ENCODE measurements around the gene SPTAN1.

GRCh38 chr9:128627906-128628305, 75.5 kb downstream of the SPTAN1 start:
- TF ChIP-seq POLR2A (IDR thresholded peaks at IDR 0.05; ENCODE audit: low read length) (no peak), FOSL2 (IDR thresholded peaks at IDR 0.05) (no peak), FOSL2 (CRISPR knock-in tag; IDR thresholded peaks at IDR 0.05) (no peak), JUNB (IDR thresholded peaks at IDR 0.05) (no peak), ESRRA (IDR thresholded peaks at IDR 0.05; ENCODE audit: borderline replicate concordance, low read length) (no peak), TP53 (CRISPR knock-in tag; IDR thresholded peaks at IDR 0.05) (no peak), CHD2 (IDR thresholded peaks at IDR 0.05; ENCODE audit: low read length, partially characterized antibody) (no peak), NR3C1 (IDR thresholded peaks at IDR 0.05) (no peak)
- TF ChIP-seq, protein P1, sequence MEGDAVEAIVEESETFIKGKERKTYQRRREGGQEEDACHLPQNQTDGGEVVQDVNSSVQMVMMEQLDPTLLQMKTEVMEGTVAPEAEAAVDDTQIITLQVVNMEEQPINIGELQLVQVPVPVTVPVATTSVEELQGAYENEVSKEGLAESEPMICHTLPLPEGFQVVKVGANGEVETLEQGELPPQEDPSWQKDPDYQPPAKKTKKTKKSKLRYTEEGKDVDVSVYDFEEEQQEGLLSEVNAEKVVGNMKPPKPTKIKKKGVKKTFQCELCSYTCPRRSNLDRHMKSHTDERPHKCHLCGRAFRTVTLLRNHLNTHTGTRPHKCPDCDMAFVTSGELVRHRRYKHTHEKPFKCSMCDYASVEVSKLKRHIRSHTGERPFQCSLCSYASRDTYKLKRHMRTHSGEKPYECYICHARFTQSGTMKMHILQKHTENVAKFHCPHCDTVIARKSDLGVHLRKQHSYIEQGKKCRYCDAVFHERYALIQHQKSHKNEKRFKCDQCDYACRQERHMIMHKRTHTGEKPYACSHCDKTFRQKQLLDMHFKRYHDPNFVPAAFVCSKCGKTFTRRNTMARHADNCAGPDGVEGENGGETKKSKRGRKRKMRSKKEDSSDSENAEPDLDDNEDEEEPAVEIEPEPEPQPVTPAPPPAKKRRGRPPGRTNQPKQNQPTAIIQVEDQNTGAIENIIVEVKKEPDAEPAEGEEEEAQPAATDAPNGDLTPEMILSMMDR (IDR thresholded peaks at IDR 0.05) = no peak
- TF ChIP-seq, protein P2, sequence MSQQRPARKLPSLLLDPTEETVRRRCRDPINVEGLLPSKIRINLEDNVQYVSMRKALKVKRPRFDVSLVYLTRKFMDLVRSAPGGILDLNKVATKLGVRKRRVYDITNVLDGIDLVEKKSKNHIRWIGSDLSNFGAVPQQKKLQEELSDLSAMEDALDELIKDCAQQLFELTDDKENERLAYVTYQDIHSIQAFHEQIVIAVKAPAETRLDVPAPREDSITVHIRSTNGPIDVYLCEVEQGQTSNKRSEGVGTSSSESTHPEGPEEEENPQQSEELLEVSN (IDR thresholded peaks at IDR 0.05; ENCODE audit: borderline replicate concordance, low read depth) = no peak
- TF ChIP-seq, protein P3, sequence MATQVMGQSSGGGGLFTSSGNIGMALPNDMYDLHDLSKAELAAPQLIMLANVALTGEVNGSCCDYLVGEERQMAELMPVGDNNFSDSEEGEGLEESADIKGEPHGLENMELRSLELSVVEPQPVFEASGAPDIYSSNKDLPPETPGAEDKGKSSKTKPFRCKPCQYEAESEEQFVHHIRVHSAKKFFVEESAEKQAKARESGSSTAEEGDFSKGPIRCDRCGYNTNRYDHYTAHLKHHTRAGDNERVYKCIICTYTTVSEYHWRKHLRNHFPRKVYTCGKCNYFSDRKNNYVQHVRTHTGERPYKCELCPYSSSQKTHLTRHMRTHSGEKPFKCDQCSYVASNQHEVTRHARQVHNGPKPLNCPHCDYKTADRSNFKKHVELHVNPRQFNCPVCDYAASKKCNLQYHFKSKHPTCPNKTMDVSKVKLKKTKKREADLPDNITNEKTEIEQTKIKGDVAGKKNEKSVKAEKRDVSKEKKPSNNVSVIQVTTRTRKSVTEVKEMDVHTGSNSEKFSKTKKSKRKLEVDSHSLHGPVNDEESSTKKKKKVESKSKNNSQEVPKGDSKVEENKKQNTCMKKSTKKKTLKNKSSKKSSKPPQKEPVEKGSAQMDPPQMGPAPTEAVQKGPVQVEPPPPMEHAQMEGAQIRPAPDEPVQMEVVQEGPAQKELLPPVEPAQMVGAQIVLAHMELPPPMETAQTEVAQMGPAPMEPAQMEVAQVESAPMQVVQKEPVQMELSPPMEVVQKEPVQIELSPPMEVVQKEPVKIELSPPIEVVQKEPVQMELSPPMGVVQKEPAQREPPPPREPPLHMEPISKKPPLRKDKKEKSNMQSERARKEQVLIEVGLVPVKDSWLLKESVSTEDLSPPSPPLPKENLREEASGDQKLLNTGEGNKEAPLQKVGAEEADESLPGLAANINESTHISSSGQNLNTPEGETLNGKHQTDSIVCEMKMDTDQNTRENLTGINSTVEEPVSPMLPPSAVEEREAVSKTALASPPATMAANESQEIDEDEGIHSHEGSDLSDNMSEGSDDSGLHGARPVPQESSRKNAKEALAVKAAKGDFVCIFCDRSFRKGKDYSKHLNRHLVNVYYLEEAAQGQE (IDR thresholded peaks at IDR 0.05) = no peak

Measured in A549 (cell line).